ENCODE measurements around the gene NABP1. TPM values are rescaled to one million over a fixed set of nuclear protein-coding genes. Genes with fewer than 3 reads are reported as not detected.

The NABP1 gene
- total RNA-seq, 4 donors from 2014 or later = 31.4 to 273 (median 211) TPM

GRCh38 chr2:191645032-191645431 lies 32.9 kb upstream of the NABP1 start:
- no peak overlapping the region for H3K4me3 ChIP-seq
- no peak for TF ChIP-seq CTCF (IDR thresholded peaks at IDR 0.05)
- TF ChIP-seq POLR2A (IDR thresholded peaks at IDR 0.05) = no peak
- H3K27me3 ChIP-seq = no peaks in the 10 kb centered on the region

GRCh38 chr2:191645434-191646162 lies 32.3 kb upstream of the NABP1 start:
- no peak for DNase-seq
- H3K4me3 ChIP-seq = no peak overlapping the region
- TF ChIP-seq CTCF (IDR thresholded peaks at IDR 0.05) (no peak), POLR2A (IDR thresholded peaks at IDR 0.05) (no peak)
- no peaks in the 10 kb centered on the region for H3K9me3 ChIP-seq
- H3K36me3 ChIP-seq = no peaks in the 10 kb centered on the region
- H3K4me1 ChIP-seq = peaks cover 0 to 9% (median 2%) of the 10 kb centered on the region in 4 donors
- H3K27ac ChIP-seq = no peak overlapping the region
- H3K27me3 ChIP-seq = no peaks in the 10 kb centered on the region

More at GRCh38 chr2:191645032-191645431, 32.9 kb upstream of the NABP1 start:
- Histone ChIP-seq H3K36me3 (no peaks in the 10 kb centered on the region), H3K4me1 (peaks cover 0 to 9% (median 2%) of the 10 kb centered on the region in 4 donors), H3K9me3 (no peaks in the 10 kb centered on the region), H3K27ac (no peak overlapping the region)
- no peak for DNase-seq

- peaks cover 0 to 9% (median 2%) of the 10 kb centered on the region in 4 donors for H3K4me1 ChIP-seq
- H3K4me3 ChIP-seq = no peak overlapping the region
Observed at GRCh38 chr2:191646163-191646902, 31.6 kb upstream of the NABP1 start.

GRCh38 chr2:191649519-191649918 lies 28.4 kb upstream of the NABP1 start:
- no peak for DNase-seq
- no peaks in the 10 kb centered on the region for H3K27me3 ChIP-seq
- no peaks in the 10 kb centered on the region for H3K36me3 ChIP-seq
- H3K4me1 ChIP-seq = no peaks in the 10 kb centered on the region
- TF ChIP-seq POLR2A (IDR thresholded peaks at IDR 0.05) (no peak), CTCF (IDR thresholded peaks at IDR 0.05) (no peak)
- no peak overlapping the region for H3K27ac ChIP-seq
- no peak overlapping the region for H3K4me3 ChIP-seq
- no peaks in the 10 kb centered on the region for H3K9me3 ChIP-seq

More at GRCh38 chr2:191646163-191646902, 31.6 kb upstream of the NABP1 start:
- no peak for DNase-seq
- H3K36me3 ChIP-seq = no peaks in the 10 kb centered on the region
- no peaks in the 10 kb centered on the region for H3K27me3 ChIP-seq
- H3K9me3 ChIP-seq = no peaks in the 10 kb centered on the region
- no peak for TF ChIP-seq POLR2A (IDR thresholded peaks at IDR 0.05)
- TF ChIP-seq CTCF (IDR thresholded peaks at IDR 0.05) = no peak
- H3K27ac ChIP-seq = no peak overlapping the region

- no peaks in the 10 kb centered on the region for H3K4me1 ChIP-seq
- H3K27me3 ChIP-seq = no peaks in the 10 kb centered on the region
- H3K36me3 ChIP-seq = no peaks in the 10 kb centered on the region
- DNase-seq = no peak
- H3K4me3 ChIP-seq = no peak overlapping the region
- H3K9me3 ChIP-seq = no peaks in the 10 kb centered on the region
- no peak for TF ChIP-seq POLR2A (IDR thresholded peaks at IDR 0.05)
- H3K27ac ChIP-seq = no peak overlapping the region
Observed at GRCh38 chr2:191650896-191651773, 26.8 kb upstream of the NABP1 start.

Data from Peyer's patch (tissue), 4 donors.